NCI-H2196 treated with DMSO at 0.1 percent for 48 hours (cell line): ENCODE results near the gene PKP4.
"Not testable (repeated sequence)": the region's sequence is repeated elsewhere in the genome, so short reads cannot be mapped to it uniquely, and the experiment has no call there.

ENCODE experiments used
- DNase-seq: peaks from one replicate; lab custom pipeline; 2025; ENCODE audit not compliant: unreplicated experiment; lab: John Stamatoyannopoulos, UW

Gene PKP4

GRCh38 chr2:158671360-158672245 is 214.9 kb downstream of the PKP4 start:
- DNase-seq = no peak

GRCh38 chr2:158676295-158676694 is 219.5 kb downstream of the PKP4 start:
- DNase-seq = no peak

GRCh38 chr2:158676696-158677095 is 219.9 kb downstream of the PKP4 start:
- DNase-seq = no peak

- DNase-seq = no peak
Observed at GRCh38 chr2:158677542-158677941, 220.8 kb downstream of the PKP4 start.

- no peak for DNase-seq
Observed at GRCh38 chr2:158681816-158682215, 225.1 kb downstream of the PKP4 start.

GRCh38 chr2:158685646-158686045 is 228.9 kb downstream of the PKP4 start:
- no peak for DNase-seq

- no peak for DNase-seq
Observed at GRCh38 chr2:158686210-158686691, 229.5 kb downstream of the PKP4 start.

- no peak for DNase-seq
Observed at GRCh38 chr2:158687315-158687714, 230.6 kb downstream of the PKP4 start.

GRCh38 chr2:158688721-158689120 is 232.0 kb downstream of the PKP4 start:
- DNase-seq = no peak

- no peak for DNase-seq
Observed at GRCh38 chr2:158689391-158689790, 232.6 kb downstream of the PKP4 start.

GRCh38 chr2:158690823-158691222 is 234.1 kb downstream of the PKP4 start:
- no peak for DNase-seq

GRCh38 chr2:158691619-158692018 is 234.9 kb downstream of the PKP4 start:
- DNase-seq = no peak

- DNase-seq = no peak
Observed at GRCh38 chr2:158692372-158693103, 235.8 kb downstream of the PKP4 start.

- DNase-seq = no peak
Observed at GRCh38 chr2:158693476-158693875, 236.7 kb downstream of the PKP4 start.

GRCh38 chr2:158695305-158695704 is 238.6 kb downstream of the PKP4 start:
- DNase-seq = no peak

GRCh38 chr2:158695744-158696143 is 239.0 kb downstream of the PKP4 start:
- not testable (repeated sequence) for DNase-seq

GRCh38 chr2:158699323-158699722 is 242.6 kb downstream of the PKP4 start:
- DNase-seq = no peak

- no peak for DNase-seq
Observed at GRCh38 chr2:158701101-158701500, 244.3 kb downstream of the PKP4 start.

GRCh38 chr2:158702740-158703139 is 246.0 kb downstream of the PKP4 start:
- no peak for DNase-seq

GRCh38 chr2:158704724-158705465 is 248.1 kb downstream of the PKP4 start:
- DNase-seq = not testable (repeated sequence)

GRCh38 chr2:158712791-158713522 is 256.2 kb downstream of the PKP4 start:
- no peak for DNase-seq
